Mucosa of descending colon (tissue), 3 donors: ENCODE data around the gene COMMD3. TPM values are rescaled to one million over a fixed set of nuclear protein-coding genes. Genes with fewer than 3 reads are reported as not detected.

Source experiments
- ATAC-seq: fragments of 200-7000 bp; cut with Tn5 transposase; one replicate; pipeline ENCODE4 v1.9.1; 2020; ENCODE audit warnings: mild to moderate bottlenecking, moderate library complexity
- DNase-seq, 3 donors: peaks; one replicate each; pipeline ENCODE4 v3.0.0-alpha.2; 2020
- H3K36me3 ChIP-seq: fragments of 200-600 bp; one replicate; pipeline ENCODE4 v1.8.0; 2021; ENCODE audit warnings: low read depth, mild to moderate bottlenecking
- H3K4me1 ChIP-seq: fragments of 200-600 bp; one replicate; pipeline ENCODE4 v1.8.0; 2021; ENCODE audit warnings: low read depth, mild to moderate bottlenecking
- H3K4me3 ChIP-seq: fragments of 200-600 bp; one replicate; pipeline ENCODE4 v1.8.0; 2021; ENCODE audit warnings: mild to moderate bottlenecking
- H3K9me3 ChIP-seq: fragments of 200-600 bp; one replicate; pipeline ENCODE4 v1.8.0; 2021; ENCODE audit warnings: mild to moderate bottlenecking
- intact Hi-C, 2 donors: fragments of 100-400 bp; cut with DNase I in 1 of 2; cut with micrococcal nuclease in 1 of 2; formaldehyde crosslinking; loops; one replicate each; pipeline versions ENCODE4 v1.11.0 to v1.11.1; 2022; cut with DNase I, micrococcal nuclease
- long read RNA-seq, 2 donors: library from polyadenylated mRNA; unstranded; transcript quantifications; one replicate each; pipeline ENCODE4 v2.0.0, GENCODE V29; 2019 to 2021
- total RNA-seq, 3 donors: library from RNA; stranded (reverse); fragmentation: NEBNext Ultra II Directional in 2 of 3; extraction: Animal tissue kit (Norgen Biotek cat#: 25700) in 2 of 3; gene quantifications; one replicate each; pipeline versions ENCODE4 v1.2.1 to v1.2.4, GENCODE V29; 2021 to 2023
- TF ChIP-seq, protein P1 (sequence below): fragments of 200-600 bp; IDR thresholded peaks from one replicate; pipeline ENCODE4 v1.8.0; 2022; ENCODE audit warnings: antibody characterized with exemption, mild to moderate bottlenecking
- donor health status: DM: no; HTN: no; CAD: no; lungs with moderate emphysema.
- donor health status: DM: no; HTN: no; CAD: no.
- donor health status: DM: no; HTN: yes; CAD: no.

Gene COMMD3
- total RNA-seq, result 10 to 100 TPM; 48.4 to 56.5 (median 51.2) TPM
- long read RNA-seq, donor 1, transcript COMMD3-201 (8 exons, 1,342 nt), result major isoform, 26 of 33 reads
- long read RNA-seq, donor 1, partial matches to known transcripts, result 0 of 33 reads
- long read RNA-seq, donor 1, other reads (novel, unspliced or antisense), result 4 of 33 reads
- long read RNA-seq, donor 2, transcript COMMD3-201 (8 exons, 1,342 nt), result major isoform, 33 of 41 reads
- long read RNA-seq, donor 2, partial matches to known transcripts, result 2 of 41 reads
- long read RNA-seq, donor 2, other reads (novel, unspliced or antisense), result 3 of 41 reads

DNA sequence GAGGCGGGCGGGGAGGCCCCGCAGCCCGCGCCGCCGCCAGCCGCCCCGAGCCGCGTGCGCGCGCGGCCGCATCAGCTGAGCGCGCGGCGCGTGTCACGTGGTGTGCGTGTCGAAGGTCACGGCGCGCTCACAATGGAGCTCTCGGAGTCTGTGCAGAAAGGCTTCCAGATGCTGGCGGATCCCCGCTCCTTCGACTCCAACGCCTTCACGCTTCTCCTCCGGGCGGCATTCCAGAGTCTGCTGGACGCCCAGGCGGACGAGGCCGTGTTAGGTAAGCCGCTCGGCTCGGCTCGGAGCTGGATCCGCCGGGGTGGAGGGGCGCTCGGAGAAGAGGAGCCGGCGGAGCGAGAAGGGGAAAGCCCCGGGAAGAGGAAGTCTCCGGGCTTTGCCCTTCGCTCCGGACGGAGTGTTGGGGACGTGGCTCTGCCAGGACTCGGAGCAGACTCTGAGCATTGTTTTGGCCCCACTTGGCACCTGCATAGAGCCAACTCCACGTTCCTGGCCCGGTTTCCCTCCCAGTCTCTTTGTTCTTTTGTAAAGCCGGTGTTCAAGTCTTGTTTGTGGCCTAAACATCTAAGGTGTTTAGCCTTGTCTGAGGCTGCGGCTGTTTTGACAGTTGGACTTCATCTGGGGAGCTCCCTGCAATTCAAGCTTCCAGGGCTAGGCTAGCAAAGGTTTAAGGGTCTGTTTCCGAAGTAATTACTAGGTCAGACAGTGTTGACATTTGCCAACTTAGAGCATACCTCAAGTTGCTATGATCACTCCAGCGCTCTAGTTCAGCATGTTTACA lies at the start of gene COMMD3:
Gene COMMD3 (plus strand): TSS at position 103 of the 790 bp plus-strand sequence. CDS start 30 bp downstream, at position 133.
- DNase-seq, result peak; percentile 90 to 91 (median 91)
- Histone ChIP-seq H3K9me3 (no peaks in the 10 kb centered on the region), H3K36me3 (no peaks in the 10 kb centered on the region), H3K4me1 (peaks cover 16% of the 10 kb centered on the region), H3K4me3 (peak within 1 kb of the TSS; percentile 49)
- ATAC-seq, result peak; percentile 87
- intact Hi-C loops, result no loop called here
- TF ChIP-seq, protein P1, sequence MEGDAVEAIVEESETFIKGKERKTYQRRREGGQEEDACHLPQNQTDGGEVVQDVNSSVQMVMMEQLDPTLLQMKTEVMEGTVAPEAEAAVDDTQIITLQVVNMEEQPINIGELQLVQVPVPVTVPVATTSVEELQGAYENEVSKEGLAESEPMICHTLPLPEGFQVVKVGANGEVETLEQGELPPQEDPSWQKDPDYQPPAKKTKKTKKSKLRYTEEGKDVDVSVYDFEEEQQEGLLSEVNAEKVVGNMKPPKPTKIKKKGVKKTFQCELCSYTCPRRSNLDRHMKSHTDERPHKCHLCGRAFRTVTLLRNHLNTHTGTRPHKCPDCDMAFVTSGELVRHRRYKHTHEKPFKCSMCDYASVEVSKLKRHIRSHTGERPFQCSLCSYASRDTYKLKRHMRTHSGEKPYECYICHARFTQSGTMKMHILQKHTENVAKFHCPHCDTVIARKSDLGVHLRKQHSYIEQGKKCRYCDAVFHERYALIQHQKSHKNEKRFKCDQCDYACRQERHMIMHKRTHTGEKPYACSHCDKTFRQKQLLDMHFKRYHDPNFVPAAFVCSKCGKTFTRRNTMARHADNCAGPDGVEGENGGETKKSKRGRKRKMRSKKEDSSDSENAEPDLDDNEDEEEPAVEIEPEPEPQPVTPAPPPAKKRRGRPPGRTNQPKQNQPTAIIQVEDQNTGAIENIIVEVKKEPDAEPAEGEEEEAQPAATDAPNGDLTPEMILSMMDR, result no peak

DNA sequence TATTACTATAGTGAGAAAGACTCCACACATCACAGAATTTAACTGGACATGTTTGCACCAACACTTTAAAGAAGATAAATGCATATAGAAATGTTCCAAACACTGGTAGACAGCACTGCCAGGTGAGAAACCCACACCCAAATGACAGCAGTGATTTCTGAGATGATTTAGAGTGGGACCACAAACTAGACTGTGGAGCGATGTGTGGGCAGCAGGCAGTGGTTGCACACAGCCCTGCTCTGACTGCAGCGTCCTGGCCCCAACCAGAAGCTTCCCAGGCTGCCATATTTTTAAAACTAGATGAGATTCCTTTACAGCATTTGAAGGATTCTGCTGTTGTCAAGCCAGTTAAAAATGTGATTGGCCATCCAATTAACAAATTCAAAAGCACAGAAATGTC lies 47.7 kb upstream of the COMMD3 start:
- no peak for DNase-seq
- intact Hi-C loops, result no loop called here
- ATAC-seq, result no peak
- Histone ChIP-seq H3K36me3 (no peaks in the 10 kb centered on the region), H3K9me3 (no peaks in the 10 kb centered on the region), H3K4me3 (no peak overlapping the region), H3K4me1 (no peaks in the 10 kb centered on the region)
- TF ChIP-seq, protein P1, result no peak

DNA sequence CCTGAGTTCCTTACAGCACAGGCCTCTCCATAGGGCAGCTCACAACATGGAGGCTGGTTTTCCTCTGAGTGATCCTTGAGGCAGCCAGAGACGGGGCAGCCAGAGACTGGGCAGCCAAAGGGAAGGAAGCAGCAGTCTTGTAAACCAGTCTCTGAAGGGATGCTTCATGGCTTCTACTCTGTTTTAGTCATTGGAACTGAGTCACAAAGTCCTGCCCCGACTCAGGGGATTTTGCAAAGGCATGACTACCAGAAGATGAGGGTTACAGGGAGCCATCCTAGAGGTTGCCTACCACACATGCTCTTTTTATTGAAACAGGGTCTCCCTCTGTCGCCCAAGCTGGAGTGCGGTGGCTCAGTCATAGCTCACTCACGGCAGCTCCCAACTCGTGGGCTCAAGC lies 44.4 kb upstream of the COMMD3 start:
- ATAC-seq (no peak), DNase-seq (no peak)
- no peak overlapping the region for H3K4me3 ChIP-seq
- H3K36me3 ChIP-seq, result no peaks in the 10 kb centered on the region
- intact Hi-C loops, result no loop called here
- TF ChIP-seq, protein P1, result no peak
- H3K4me1 ChIP-seq, result no peaks in the 10 kb centered on the region
- no peaks in the 10 kb centered on the region for H3K9me3 ChIP-seq

DNA sequence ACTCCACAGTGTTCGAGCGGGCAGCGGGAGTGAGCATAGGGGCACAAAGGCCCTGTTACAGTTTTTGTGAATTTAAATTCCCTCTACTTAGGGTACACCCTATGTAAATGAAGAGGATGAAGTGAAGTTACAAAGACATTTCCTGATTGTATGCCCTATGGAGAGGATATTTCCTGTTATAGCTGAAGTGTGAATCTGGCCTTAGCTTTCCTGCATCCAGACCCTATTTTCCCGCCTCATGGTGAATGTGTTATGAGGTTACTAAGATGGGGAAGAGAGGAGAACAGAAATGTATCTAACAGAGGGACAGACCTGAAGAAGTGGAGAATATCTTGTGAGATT lies 37.8 kb upstream of the COMMD3 start:
- TF ChIP-seq, protein P1, result no peak
- ATAC-seq (peak; percentile 56), DNase-seq (no peak)
- intact Hi-C loops, result no loop called here
- H3K9me3 ChIP-seq, result no peaks in the 10 kb centered on the region
- no peaks in the 10 kb centered on the region for H3K4me1 ChIP-seq
- H3K4me3 ChIP-seq, result no peak overlapping the region
- H3K36me3 ChIP-seq, result no peaks in the 10 kb centered on the region

- DNase-seq, result no peak
- TF ChIP-seq, protein P1, result no peak
- no peak overlapping the region for H3K4me3 ChIP-seq
- intact Hi-C loops, result no loop called here
- H3K4me1 ChIP-seq, result no peaks in the 10 kb centered on the region
- H3K9me3 ChIP-seq, result no peaks in the 10 kb centered on the region
- no peaks in the 10 kb centered on the region for H3K36me3 ChIP-seq
- ATAC-seq, result no peak
Observed at GRCh38 chr10:22280078-22280477, 36.1 kb upstream of the COMMD3 start.
